Activated B cell treated with CpG ODN at 0.5 μM for 24 hours (primary cell): Measurements from ENCODE around the gene PACRG. TPM values are rescaled to one million over a fixed set of nuclear protein-coding genes. Genes with fewer than 3 reads are reported as not detected.

ENCODE experiments used
- ATAC-seq: fragments of 200-7000 bp; cut with Tn5 transposase; one replicate; pipeline ENCODE4 v1.10.0; 2021; ENCODE audit warnings: low read depth, mild to moderate bottlenecking, moderate library complexity
- CTCF ChIA-PET: fragments of 350-600 bp; sonication (Branson Sonifier 250); formaldehyde crosslinking; loops from one replicate; lab custom pipeline; 2021; ENCODE audit warnings: antibody characterized with exemption; lab: Charles Lee
- POLR2A ChIA-PET: fragments of 350-600 bp; sonication (Branson Sonifier 250); formaldehyde crosslinking; loops from one replicate; lab custom pipeline; 2021; ENCODE audit warnings: antibody characterized with exemption; lab: Charles Lee
- DNase-seq: peaks from one replicate; pipeline ENCODE4 v3.0.0; 2022
- H3K27ac Mint-ChIP-seq: one replicate; pipeline ENCODE4 v1.8.0; 2020; ENCODE audit warnings: mixed read lengths
- H3K27me3 Mint-ChIP-seq: one replicate; pipeline ENCODE4 v1.8.0; 2021; ENCODE audit warnings: mixed read lengths
- H3K36me3 Mint-ChIP-seq: one replicate; pipeline ENCODE4 v1.8.0; 2021; ENCODE audit warnings: low read depth, mixed read lengths
- H3K4me1 Mint-ChIP-seq: one replicate; pipeline ENCODE4 v1.8.0; 2021; ENCODE audit warnings: mixed read lengths
- H3K4me3 Mint-ChIP-seq: one replicate; pipeline ENCODE4 v1.8.0; 2020; ENCODE audit warnings: mild to moderate bottlenecking, mixed read lengths
- H3K9me3 Mint-ChIP-seq: one replicate; pipeline ENCODE4 v1.8.0; 2020; ENCODE audit warnings: mixed read lengths
- intact Hi-C: fragments of 100-400 bp; cut with micrococcal nuclease; formaldehyde crosslinking; loops from one replicate; pipeline ENCODE4 v1.15.1; 2024
- total RNA-seq: library from RNA; stranded (reverse); gene quantifications from 2 replicates; pipeline ENCODE4 v1.2.3, GENCODE V29; 2022
- TF ChIP-seq, protein P1 (sequence below): fragments of 200-600 bp; IDR thresholded peaks from one replicate; pipeline ENCODE4 v1.8.0; 2022; ENCODE audit warnings: antibody characterized with exemption, mild to moderate bottlenecking

Gene PACRG
- total RNA-seq, 1 donor from 2014 or later = not detected

DNA sequence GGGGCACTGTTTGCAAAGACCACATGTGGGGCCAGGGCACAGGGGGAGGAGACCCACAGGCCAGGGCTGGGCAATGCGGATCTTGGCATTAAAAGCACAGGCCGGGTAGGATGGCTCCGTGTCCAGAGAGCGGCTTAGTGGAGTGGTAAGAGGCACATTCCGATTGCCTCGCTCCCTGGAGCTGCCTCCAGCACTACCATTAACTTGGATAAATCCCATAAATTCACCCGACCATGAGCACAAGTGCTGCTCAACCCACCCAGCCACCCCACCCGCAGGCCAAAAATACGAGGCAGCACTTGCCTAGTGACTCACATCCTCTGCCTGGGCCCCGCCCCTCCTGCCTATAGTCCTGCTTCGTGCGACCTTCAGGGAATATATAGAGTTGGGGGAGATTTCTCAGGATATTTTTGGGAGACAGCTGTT is 619.3 kb downstream of the PACRG start:
- CTCF ChIA-PET = no interaction called here
- H3K36me3 Mint-ChIP-seq = no peaks in the 10 kb centered on the region
- DNase-seq (no peak), ATAC-seq (no peak)
- no peak overlapping the region for H3K4me3 Mint-ChIP-seq
- no peaks in the 10 kb centered on the region for H3K4me1 Mint-ChIP-seq
- no peaks in the 10 kb centered on the region for H3K9me3 Mint-ChIP-seq
- no peak overlapping the region for H3K27ac Mint-ChIP-seq
- H3K27me3 Mint-ChIP-seq = no peaks in the 10 kb centered on the region
- POLR2A ChIA-PET = no interaction called here
- TF ChIP-seq, protein P1, sequence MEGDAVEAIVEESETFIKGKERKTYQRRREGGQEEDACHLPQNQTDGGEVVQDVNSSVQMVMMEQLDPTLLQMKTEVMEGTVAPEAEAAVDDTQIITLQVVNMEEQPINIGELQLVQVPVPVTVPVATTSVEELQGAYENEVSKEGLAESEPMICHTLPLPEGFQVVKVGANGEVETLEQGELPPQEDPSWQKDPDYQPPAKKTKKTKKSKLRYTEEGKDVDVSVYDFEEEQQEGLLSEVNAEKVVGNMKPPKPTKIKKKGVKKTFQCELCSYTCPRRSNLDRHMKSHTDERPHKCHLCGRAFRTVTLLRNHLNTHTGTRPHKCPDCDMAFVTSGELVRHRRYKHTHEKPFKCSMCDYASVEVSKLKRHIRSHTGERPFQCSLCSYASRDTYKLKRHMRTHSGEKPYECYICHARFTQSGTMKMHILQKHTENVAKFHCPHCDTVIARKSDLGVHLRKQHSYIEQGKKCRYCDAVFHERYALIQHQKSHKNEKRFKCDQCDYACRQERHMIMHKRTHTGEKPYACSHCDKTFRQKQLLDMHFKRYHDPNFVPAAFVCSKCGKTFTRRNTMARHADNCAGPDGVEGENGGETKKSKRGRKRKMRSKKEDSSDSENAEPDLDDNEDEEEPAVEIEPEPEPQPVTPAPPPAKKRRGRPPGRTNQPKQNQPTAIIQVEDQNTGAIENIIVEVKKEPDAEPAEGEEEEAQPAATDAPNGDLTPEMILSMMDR = no peak
- intact Hi-C loops = no loop called here

DNA sequence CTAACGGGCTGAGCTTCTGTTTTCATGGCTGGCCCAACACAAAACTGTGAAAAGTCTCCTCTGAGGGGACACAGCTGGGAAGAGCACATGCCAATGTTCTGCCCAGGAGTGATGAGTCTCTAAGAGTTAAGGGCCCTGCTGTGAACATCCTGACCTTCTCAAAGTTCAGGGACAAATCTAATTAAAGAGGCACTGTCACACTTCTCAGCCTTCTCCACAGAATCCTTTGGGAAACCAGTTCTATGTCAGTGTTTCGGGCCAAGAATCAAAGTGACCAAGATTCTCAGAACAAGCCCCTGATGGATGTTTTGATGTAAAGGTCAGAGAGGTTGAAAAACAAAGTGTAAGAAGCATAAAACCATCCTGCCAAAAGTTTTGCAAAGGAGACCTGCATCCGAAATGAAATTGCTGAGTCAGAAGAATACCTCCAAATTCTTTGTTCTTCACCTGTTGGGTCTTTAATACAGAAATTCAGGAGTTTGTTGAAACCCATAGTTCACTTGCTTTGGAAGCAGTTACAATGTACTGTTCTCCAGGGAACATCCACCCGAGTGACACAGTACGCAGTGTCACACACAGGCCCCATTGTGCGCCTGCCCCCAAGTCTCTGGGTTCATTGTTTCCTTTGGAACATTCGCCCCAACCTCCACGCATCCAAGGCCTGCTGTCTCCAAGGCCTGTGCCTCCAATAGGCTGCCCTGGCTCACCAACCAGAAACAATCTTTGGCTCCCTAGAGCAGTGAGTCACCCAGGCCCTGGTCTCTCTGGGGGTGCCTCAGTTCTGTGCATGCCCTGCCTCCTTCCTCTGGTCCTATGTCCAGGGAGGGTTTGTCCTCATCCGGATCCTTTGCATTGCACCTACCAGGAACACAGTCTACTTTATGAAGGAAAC is 621.3 kb downstream of the PACRG start:
- Mint-ChIP-seq H3K27me3 (no peaks in the 10 kb centered on the region), H3K4me3 (no peak overlapping the region), H3K9me3 (no peaks in the 10 kb centered on the region), H3K4me1 (no peaks in the 10 kb centered on the region), H3K27ac (no peak overlapping the region), H3K36me3 (no peaks in the 10 kb centered on the region)
- no peak for ATAC-seq
- TF ChIP-seq, protein P1 = no peak
- DNase-seq = no peak
- POLR2A ChIA-PET = no interaction called here
- CTCF ChIA-PET = no interaction called here
- intact Hi-C loops = no loop called here

DNA sequence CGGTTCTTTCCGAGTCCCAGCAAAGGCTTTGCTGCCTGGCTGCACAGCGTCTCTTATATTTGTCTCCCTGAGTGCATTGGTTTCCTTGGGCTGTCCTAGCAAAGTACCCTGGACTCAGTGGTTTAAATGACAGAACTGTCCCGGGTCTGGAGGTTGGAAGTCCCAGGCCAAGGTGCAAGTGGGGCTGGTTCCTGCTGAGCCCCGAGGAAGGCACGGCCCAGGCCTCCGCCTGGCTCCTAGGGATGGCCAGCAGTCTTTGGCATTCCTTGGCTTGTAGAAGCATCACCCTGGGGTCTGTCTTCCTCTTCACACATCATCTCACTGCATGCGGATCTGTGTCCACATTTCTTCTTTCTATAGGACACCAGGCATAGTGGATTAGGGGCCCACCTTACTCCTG is 621.9 kb downstream of the PACRG start:
- H3K36me3 Mint-ChIP-seq = no peaks in the 10 kb centered on the region
- ATAC-seq (no peak), DNase-seq (no peak)
- ChIA-PET CTCF (no interaction called here), POLR2A (no interaction called here)
- intact Hi-C loops = no loop called here
- no peak overlapping the region for H3K4me3 Mint-ChIP-seq
- H3K9me3 Mint-ChIP-seq = no peaks in the 10 kb centered on the region
- no peak overlapping the region for H3K27ac Mint-ChIP-seq
- TF ChIP-seq, protein P1 = no peak
- H3K27me3 Mint-ChIP-seq = no peaks in the 10 kb centered on the region
- peaks cover 3% of the 10 kb centered on the region for H3K4me1 Mint-ChIP-seq

DNA sequence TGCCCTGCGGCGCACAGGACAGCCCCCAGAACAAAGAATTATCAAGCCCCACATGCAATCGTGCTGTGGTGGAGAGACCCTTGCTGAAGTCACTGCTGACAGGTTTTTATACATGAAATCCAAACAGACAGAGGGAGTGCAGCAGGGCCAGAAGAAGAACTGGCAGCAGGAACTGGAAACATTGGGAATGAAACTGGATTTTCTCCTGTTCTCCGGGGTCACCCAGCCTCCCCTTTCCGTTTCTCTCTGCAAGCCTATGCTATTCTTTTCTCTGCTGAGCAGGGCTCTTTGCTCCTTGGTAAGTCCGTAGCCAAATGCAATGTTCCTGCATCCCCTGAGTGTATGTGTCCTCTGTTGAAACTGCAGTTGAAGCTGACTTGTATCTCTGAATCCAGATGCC is 623.2 kb downstream of the PACRG start:
- ATAC-seq (no peak), DNase-seq (no peak)
- no peak overlapping the region for H3K4me3 Mint-ChIP-seq
- no peaks in the 10 kb centered on the region for H3K9me3 Mint-ChIP-seq
- no peaks in the 10 kb centered on the region for H3K27me3 Mint-ChIP-seq
- H3K36me3 Mint-ChIP-seq = no peaks in the 10 kb centered on the region
- TF ChIP-seq, protein P1 = no peak
- H3K4me1 Mint-ChIP-seq = peaks cover 16% of the 10 kb centered on the region
- ChIA-PET CTCF (no interaction called here), POLR2A (no interaction called here)
- intact Hi-C loops = no loop called here
- H3K27ac Mint-ChIP-seq = no peak overlapping the region

DNA sequence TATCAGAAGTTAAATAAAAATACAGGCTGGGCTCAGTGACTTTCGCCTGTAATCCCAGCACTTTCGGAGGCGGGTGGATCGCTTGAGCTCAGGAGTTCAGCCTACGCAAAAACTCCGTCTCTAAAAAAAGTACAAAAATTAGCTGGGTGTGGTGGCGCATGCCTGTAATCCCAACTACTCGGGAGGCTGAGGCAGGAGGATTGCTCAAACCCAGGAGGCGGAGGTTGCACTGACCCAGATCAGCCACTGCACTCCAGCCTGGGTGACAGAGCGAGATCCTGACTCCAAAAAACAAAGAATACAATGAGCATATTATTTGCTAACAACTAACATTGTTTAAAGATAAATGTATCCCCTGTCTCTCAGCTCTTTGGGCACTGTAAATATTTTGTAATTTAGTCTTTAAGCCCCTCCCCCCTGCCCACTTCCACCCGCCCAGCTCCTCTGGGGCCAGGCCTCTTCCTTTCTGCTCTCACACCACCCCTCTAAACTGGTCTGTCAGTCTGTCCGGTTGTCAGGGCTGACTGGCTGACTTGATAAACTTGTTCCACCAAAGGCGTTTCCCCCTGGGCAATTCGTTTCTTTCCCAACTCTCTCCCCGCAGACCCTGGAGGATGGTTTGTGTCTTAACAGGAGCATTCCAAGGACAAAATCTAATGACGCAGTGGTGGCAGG is 624.4 kb downstream of the PACRG start:
- H3K27me3 Mint-ChIP-seq = no peaks in the 10 kb centered on the region
- no peaks in the 10 kb centered on the region for H3K9me3 Mint-ChIP-seq
- POLR2A ChIA-PET = no interaction called here
- ATAC-seq = no peak
- H3K36me3 Mint-ChIP-seq = no peaks in the 10 kb centered on the region
- H3K4me3 Mint-ChIP-seq = no peak overlapping the region
- peaks cover 16% of the 10 kb centered on the region for H3K4me1 Mint-ChIP-seq
- H3K27ac Mint-ChIP-seq = no peak overlapping the region
- no peak for DNase-seq
- CTCF ChIA-PET = no interaction called here
- TF ChIP-seq, protein P1 = no peak
- intact Hi-C loops = no loop called here
